HG02678 (cell line): Measurements from ENCODE around the gene RNF157.
"Not testable (repeated sequence)": the region's sequence is repeated elsewhere in the genome, so short reads cannot be mapped to it uniquely, and the experiment has no call there.

Experiments used
- ATAC-seq: cut with Tn5 transposase; IDR thresholded peaks from one replicate; pipeline ENCODE4 v1.9.1; 2021; ENCODE audit warnings: mild to moderate bottlenecking, moderate library complexity; ENCODE audit not compliant: unreplicated experiment

RNF157 gene

DNA sequence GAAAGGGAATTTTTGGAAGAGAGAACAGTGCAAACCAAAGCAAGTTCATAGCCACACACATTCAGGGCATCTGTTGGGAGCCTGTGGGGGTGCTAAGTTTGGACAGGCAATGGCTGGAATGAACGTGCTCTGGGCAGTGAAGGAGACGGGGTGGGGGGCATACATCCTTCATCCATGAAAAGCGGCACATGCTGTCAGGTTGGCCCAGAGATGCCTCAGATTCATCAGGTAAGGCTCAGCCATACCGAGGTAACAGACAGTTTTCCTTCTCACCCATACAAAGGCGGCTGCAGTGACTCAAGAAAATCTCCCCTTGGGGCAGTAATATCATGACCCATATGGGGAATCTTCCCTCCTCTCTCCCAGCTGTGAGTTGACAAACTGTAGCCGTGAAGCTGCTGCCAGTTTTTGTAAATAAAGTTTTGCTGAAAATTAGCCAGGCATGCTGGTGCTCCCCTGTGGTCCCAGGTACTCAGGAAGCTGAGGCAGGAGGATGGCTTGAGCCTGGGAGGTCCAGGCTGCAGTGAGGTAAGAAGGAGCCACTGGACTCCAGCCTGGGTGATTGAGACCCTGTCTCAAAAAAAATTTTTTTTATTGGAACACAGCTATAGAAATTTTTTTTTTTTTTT is 15.6 kb upstream of the RNF157 start:
- no peak for ATAC-seq

DNA sequence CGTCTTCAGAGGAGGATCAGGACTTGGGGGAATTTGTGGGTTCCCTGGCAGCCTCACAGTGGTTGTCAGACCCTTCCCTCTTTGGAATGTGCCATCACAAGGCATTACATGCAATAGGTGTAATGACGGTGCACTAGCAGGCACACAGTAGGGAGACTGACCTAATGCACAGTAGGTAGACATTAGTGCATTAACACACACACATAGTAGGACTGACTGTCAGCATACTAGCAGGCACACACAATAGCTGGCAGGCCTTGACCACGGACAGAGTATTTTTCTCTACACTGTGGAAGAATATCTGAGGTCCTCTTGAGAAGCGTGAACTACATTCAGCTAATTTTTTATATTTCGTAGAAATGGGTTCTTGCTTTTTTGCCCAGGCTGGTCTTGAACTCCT is 14.0 kb upstream of the RNF157 start:
- ATAC-seq, result no peak

DNA sequence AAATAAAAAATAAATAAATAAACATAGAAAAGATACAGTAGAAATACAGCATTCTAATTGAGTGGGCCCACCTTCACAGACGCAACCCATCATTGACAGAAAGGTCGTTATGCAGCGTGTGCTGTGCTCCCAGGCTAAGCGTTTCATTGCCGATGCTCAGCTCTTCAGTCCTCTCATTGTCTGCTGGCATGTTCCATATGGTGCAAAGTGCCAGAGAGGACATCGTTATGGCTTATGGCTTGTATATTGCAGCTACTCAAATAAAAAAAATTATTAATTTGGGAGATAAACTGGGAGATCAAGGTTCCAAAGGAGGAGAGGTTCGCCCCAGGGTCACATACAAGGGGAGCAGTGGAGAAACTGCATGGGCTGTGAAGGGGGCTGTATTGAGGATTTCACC is 13.5 kb upstream of the RNF157 start:
- ATAC-seq, result no peak

DNA sequence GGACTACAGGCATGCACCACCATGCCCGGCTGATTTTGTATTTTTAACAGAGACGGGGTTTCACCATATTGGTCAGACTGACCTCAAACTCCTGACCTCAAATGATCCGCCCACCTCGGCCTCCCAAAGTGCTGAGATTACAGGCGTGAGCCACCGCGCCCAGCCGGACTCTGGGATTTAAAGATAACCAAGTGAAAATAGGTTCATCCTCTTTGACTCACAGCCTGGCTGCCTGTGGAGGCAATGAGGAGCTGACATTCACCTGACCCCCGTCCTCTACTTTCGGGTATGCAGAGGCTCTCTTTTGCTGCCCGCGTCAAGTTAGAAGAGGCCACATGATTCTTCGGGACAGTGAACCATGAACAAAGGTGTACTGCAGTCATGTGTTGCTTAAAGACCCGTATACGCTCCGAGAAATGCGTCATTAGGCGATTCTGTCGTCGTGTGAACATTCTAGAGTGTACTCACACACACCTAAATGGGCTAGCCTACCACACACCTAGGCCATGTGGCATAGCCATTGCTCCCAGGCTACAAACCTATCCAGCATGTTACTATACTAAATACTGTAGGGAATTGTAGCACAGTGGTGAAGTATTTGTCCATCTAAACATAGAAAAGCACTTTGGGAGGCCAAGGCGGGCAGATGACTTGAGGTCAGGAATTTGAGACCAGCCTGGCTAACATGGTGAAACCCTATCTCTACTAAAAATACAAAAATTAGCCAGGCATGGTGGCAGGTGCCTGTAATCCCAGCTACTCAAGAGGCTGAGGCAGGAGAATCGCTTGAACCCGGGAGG is 12.9 kb upstream of the RNF157 start:
- not testable (repeated sequence) for ATAC-seq

DNA sequence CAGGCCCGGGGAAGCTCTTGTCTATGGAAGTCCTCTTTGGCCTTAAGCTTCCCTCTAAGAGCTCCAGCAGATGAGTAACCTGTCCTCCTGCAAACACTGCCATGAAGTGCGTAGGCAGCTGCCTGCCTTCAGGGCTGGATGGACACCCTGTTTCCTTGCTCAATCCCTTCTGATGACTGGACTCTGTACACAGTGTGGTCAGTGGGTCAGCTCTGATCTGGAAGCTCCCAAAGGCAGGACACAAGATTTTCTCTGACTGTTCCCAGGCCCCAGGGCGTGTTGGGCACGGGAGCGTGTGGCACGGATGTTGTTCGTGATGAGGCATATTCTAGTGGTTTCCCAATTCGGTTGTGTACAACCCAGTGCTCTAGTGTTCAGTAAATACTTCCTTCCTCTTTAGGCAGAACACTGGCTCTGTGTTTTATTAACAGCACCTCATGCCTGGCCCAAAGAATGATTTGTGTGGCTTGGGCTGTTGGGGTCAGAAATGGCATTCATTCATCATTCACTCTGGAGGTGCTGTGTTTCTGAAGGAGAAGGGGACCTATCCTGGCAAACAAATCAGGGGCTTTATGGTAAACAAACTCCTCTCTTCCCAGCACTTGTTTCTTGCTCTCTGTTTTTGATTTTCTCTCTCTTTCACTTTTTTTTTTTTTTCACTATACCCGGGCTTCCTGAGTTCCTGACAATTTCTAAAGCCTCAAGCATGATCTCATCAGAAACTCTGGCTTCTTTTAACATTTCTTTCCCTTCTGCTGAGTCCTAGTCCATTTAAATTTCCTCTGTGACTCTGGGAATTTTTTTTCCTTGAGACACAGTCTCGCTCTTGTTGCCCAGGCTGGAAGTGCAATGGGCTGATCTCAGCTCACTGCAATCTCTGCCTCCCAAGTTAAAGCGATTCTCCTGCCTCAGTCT is 12.0 kb upstream of the RNF157 start:
- peak; percentile 62 for ATAC-seq

DNA sequence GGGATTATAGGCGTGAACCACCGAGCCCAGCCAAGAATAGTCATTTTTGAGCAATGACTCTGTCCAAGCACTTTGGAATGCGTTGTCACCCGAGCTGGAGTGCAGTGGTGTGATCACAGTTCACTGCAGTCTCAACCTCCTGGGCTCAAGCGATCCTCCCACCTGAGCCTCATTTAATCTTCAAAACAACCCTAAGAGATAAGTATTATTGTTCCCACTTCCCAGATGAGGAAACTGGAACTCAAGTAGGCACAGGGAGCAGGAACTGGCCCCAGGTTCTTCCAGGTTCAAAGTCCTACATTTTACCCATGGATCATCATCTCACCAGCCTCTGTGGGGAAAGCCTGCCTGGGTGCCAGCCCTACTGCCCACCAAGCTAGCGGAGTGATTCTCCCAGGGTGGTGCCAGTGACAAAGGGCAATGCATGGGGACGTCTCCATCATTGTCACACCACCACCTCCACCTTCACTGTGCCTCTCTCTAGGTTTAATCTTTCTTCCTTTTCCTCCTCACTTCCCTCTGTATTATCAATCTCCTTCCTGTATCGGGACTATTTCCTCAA is 11.3 kb upstream of the RNF157 start:
- ATAC-seq, result no peak

DNA sequence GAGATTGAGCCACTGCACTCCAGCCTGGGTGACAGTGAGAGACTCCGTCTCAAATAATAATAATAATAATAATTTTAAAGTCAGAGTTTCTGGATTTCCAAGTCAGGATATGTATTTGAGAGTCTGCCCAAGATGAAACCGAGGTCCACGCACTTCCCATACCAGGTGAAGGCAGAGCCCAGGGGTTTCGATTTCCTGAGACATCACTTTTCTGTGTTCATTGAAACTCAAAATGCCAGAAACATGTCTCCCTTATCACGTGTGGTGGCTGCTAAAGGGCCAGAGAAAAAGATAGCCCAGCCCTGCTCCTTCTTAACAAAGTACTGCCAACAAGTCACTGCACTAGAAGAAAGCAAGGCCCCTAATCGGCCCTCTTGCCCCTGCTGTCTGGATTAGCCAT is 9.8 kb upstream of the RNF157 start:
- ATAC-seq, result no peak

DNA sequence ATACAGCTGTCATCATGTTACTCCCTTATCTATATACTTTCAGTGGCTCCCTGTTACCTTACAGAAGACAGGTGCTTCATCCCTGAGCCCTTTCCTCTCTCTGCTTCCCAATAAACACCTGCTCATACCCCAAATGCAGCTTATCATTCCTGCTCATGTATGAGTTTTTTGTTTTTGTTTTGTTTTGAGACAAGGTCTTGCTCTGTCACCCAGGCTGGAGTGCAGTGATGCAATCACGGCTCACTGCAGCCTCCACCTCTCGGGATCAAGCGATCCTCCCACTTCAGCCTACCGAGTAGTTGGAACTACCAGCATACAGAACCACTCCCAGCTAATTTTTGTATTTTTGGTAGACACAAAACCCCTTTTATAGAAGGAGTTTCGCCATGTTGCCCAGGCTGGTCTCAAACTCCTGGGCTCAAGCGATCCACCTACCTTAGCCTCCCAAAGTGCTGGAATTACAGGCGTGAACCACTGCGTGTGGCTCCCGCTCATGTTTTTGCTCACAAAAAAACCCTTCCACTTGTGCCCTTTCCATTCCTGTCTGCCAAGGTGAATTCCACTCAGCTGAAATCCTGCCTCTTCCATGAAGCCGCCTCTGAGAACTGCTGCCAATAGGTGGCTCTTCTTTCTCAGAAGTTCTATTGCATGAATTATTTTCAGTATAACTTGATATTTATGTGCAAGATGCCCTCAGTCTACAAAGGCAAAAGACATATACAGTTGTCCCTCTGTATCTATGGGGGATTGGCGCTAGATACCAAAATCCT is 7.9 kb upstream of the RNF157 start:
- ATAC-seq, result no peak

DNA sequence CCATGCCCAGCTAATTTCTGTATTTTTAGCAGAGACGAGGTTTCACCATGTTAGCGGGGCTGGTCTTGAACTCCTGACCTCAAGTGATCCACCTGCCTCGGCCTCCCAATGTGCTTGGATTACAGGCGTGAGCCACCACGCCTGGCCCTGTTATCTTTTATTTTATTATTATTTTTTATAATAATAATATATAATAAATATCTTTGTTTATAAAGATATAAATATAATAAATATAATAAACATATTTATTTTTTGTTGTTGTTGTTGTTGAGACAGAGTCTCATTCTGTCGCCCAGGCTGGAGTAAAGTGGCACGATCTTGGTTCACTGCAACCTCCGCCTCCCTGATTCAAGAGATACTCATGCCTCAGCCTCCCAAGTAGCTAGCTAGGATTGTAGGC is 7.0 kb upstream of the RNF157 start:
- ATAC-seq, result no peak

DNA sequence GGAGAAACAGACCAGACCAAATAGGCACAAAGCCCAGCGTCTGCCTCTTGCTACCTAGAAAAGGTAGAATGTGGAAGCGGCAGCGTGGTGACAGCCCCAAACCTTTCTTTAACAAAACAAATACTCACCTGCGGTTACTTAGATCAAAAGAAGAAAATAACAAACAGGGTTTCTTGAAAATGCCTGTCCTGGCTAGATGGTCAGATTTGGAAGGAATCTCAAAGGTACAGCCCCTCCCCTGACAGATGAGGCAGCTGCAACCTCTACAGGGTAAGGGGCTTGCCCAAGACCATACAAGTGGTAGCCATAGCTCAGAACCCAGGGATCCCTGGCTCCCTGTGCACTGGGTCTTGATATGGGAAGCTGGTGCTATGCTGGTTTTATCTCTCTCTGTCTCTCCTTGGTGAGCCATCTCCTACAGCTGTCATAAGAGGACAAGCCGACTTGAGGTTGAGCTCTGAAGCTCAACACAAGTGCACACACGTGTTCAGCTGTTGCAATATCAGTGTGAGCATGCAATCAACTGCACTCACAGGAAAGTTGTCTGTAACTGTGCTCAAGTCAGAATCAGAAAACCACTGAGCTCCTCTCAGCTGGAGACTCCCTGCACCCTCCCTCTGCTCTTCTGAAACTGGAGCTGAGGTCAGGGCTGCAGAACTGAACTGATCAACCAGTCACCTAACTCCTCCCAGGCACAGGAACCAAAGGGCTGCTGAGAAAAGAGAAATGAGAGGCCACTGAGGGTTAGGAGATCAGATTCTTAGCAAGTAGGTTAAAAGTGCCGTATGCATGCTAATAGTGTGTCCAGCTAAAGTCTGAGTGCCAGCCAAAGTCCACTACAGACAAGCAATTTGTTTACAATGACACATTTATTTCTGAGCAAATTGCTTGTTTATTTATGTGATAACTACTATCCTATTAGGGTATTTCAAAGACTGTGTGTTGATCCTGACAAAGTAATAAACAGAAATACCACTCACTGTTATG is 6.1 kb upstream of the RNF157 start:
- peak; percentile 98 for ATAC-seq

DNA sequence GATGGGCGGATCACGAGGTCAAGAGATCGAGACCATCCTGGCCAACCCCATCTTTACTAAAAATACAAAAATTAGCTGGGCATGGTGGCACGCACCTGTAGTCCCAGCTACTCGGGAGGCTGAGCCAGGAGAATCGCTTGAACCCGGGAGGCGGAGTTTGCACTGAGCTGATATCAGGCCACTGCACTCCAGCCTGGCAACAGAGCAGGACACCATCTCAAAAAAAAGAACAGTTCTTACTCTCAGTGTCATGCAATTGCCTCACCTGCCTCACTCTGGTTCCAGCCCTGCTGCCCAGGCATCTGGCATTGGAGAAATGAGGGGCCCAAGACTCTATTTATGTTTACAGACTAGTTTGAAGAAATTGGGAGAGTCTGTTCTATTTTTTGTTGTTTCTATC is 4.4 kb upstream of the RNF157 start:
- ATAC-seq, result not testable (repeated sequence)

DNA sequence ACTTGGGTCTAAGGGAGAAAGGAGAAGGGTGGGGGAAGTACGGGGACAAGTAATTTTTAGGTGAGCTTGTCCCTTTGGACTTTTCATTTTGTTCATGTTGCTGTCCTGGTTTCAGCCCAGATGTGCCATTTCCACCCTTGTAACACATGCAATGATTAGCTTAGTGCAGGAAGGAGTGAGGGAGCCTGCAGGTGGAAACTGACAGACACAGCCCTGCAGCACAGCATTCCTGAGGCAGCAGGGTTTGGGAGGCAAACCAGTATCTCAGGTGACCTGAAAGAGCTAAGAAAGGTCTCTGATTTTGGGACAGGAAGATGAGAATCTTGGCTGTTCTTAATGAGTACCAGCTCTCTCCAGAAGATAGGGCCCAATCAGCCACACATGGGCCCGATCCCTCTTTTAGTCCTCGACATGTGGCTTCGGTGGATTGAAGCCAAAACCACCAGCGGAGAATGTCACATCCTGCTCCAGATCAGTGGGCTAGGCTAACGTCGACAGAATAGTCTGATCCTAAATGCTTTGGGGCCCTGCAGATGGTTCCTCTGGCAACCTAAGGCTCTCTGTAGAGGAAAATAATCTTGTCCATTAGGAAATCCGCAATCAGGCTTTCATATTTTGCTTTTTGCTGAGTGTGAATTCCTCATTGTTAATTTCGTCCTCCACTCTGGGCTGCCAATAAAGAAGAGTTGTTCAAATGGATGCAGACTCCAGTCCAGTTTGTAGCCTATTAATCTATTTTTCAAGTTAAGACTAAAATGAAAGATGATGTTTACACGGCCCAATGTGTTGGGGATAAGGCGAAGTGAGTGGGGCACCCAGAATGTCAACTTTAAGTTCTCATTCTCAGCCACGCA is 3.8 kb upstream of the RNF157 start:
- ATAC-seq, result no peak

DNA sequence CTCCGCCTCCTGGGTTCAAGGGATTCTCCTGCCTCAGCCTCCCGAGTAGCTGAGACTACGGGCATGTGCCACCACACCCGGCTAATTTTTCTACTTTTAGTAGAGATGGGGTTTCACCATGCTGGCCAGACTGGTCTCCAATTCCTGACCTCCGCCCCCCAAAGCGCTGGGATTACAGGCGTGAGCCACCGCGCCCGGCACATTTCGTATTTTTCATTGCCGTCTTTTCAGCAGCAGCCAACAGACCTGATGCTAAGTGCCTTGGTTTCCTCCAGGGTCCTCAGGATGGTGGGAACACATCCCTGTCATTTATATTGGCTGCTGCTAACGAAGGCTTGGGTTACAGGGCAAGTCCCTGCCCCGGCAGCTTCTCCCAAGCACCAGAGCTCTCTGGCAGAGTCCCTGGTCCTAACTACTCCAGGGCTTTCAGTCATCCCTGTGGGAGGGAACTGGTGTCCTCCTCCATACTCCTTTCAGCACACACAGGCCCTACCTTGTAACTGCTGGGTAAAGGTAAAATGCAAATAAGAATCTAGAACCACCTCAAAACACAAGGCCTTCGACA is 1.5 kb upstream of the RNF157 start:
- ATAC-seq, result no peak

DNA sequence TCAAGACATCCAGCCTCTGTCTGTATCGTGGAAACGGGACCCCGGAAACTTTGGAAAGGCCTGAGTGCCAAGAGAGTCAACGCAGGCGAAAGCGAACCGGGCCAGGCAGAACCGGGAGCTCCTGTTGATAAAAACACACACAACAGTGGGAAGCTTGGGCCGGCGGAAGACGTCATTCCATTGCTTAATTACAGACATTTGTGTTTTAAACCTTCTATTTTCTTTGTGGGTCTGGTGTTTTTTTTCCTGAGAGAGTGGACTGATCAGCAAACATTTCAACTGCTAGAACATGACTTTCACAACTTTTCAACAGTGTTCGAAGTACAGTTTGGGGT is 878 bp upstream of the RNF157 start:
- no peak for ATAC-seq

DNA sequence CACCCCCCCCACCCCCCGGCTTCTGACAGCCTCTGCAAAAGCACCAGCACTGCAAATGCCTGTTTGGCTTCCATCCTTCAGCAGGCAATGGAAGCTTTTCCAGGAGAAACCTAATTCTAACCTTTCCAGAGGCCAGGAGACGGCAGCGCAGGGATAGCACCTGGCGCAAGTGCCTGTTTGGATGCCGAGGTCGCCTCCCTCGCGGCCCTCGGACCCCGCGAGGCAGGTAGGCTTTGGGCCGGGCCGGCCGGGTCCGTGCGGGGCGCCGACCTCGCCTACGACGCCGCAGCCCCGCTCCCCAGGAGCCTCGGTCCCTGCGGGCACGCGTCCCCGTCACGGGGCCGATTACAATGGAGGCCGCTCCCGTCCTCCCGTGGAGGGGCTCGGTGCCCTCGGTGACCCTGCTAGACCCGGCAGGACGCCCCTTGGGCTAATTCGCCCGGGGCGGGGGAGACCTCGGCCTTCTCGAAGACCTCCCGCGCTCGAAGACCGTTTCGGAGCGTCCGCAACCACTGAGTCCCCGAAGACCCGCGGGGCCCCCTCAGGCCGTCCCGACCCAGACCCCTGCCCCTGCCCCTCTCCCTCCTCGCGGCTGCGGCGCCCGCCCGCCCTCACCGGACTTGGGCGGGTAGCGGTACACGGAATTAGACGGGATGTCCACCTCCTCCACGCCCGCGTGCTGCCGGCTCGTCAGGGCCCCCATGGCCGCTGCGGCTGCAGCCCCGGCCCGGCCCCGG is 587 bp downstream of the RNF157 start:
- peak; percentile 18 for ATAC-seq

DNA sequence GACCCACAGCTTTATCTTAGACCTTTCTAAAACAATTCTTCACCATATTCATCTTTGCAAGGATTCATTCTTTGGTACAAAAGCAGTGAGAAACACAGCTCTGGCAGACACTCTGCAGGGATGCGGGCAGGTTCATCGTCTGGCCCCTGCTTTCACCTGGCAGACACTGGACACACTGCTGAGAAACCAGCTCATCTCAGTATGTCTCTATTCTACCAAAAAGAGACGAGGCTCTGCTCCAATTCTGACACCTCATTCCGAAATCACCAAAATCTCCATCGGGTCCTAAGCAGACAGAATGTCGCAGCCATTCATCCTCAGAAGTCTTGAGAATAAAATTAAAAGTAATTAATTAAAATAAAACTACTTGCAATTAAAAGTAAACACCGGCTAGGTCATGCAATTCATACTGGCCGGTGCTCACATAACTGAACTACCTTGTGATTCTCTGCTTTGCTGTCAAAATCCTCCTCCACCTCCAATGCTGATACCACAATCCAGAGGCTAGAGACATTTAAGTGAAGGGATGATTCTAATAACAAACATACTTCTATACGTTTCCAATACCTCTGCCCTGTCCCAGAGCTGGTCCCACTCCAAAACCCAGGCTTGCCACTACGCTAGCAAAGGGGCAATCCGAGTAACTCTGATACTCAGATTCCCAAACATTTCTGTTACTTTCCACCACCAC is 1.3 kb downstream of the RNF157 start:
- no peak for ATAC-seq

DNA sequence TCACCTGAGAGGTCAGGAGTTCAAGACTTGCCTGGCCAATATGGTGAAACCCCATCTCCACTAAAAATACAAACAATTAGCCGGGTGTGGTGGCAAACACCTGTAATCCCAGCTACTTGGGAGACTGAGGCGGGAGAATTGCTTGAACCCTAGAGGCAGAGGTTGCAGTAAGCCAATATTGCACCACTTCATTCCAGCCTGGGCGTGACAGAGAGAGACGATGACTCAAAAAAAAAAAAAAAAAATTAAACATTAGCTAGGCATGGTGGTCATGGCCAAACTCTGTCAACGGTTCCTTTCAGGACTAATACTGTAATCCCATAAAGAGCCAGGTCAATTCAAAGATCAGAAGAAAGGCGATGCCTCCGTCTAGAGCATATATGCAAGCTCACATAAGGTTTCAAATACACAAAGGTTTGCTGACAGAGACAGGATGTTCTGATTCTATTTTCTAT is 2.4 kb downstream of the RNF157 start:
- ATAC-seq, result no peak
